Esophagus squamous epithelium (tissue), 4 donors: Measurements from ENCODE around the gene CREG1.
A peak's percentile ranks its signal among the peaks of the same experiment; 100 is the strongest.

Experiments used
- POLR2A ChIP-seq, 4 donors: fragments of 450-650 bp; IDR thresholded peaks; one replicate each; pipeline ENCODE4 v1.6.1; 2017; ENCODE audit warnings: antibody characterized with exemption in 4 of 4, mild to moderate bottlenecking in 4 of 4, moderate library complexity in 3 of 4
- TF ChIP-seq, protein P1 (sequence below), 6 experiments: fragments of 450-650 bp in 4 of 6; fragments of 200-600 bp in 2 of 6; sonication (generic) in 2 of 6; IDR thresholded peaks; one replicate each; pipeline ENCODE4 v1.5.1; 2016 to 2019; ENCODE audit warnings: antibody characterized with exemption in 6 of 6, mild to moderate bottlenecking in 4 of 6, moderate library complexity in 4 of 6

DNA sequence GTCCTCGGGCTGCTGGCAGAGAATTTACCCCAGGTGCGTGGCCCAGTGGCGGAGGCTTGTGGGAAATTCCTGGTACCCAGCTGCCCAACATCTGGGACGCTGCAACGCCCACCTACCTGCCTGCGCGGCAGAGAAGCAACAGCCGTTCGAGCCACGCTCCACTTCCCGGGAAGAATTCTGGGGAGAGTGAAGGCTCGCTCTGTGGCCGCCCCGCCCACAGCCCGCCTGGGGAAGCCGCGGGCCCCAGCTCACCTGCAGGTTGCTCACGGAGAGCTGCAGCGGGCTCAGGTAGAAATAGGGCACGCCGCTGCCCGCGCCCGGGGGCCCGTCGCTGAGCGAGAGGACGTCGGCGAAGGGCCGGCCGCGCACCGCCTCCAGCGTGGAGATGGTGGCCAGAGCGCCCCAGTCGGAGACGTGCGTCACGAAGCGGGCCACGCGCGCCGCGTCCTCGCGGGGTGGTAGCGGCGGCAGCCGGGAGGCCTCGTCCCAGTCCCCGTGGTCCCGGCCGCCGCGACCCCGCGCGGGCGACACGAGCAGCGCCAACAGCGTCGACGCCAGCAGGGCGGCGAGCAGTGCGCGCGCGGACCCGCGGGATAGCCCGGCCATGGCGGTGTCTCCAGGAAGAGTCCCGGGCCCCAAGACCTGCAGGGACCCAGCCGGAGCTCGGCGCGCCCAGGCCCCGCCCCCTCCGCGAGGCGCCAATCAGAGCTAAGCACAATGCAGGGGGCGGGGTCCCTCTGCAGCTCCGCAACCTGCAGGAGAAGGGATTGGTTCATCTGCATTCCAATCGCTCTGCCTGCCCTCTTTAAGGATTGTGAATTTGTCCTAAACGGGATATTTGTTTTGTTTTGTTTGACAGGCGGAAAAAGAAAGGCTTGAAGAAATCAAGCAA is at the start of gene CREG1:
- TF ChIP-seq, protein P1, sequence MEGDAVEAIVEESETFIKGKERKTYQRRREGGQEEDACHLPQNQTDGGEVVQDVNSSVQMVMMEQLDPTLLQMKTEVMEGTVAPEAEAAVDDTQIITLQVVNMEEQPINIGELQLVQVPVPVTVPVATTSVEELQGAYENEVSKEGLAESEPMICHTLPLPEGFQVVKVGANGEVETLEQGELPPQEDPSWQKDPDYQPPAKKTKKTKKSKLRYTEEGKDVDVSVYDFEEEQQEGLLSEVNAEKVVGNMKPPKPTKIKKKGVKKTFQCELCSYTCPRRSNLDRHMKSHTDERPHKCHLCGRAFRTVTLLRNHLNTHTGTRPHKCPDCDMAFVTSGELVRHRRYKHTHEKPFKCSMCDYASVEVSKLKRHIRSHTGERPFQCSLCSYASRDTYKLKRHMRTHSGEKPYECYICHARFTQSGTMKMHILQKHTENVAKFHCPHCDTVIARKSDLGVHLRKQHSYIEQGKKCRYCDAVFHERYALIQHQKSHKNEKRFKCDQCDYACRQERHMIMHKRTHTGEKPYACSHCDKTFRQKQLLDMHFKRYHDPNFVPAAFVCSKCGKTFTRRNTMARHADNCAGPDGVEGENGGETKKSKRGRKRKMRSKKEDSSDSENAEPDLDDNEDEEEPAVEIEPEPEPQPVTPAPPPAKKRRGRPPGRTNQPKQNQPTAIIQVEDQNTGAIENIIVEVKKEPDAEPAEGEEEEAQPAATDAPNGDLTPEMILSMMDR (IDR thresholded peaks at IDR 0.05) = peak in 2 of 6 experiments; percentile 7 to 23
- TF ChIP-seq POLR2A (IDR thresholded peaks at IDR 0.05) = peak in 3 of 4 donors; percentile 40 to 98 (median 95)
